ENCODE measurements around the gene FKBP6.

DNA sequence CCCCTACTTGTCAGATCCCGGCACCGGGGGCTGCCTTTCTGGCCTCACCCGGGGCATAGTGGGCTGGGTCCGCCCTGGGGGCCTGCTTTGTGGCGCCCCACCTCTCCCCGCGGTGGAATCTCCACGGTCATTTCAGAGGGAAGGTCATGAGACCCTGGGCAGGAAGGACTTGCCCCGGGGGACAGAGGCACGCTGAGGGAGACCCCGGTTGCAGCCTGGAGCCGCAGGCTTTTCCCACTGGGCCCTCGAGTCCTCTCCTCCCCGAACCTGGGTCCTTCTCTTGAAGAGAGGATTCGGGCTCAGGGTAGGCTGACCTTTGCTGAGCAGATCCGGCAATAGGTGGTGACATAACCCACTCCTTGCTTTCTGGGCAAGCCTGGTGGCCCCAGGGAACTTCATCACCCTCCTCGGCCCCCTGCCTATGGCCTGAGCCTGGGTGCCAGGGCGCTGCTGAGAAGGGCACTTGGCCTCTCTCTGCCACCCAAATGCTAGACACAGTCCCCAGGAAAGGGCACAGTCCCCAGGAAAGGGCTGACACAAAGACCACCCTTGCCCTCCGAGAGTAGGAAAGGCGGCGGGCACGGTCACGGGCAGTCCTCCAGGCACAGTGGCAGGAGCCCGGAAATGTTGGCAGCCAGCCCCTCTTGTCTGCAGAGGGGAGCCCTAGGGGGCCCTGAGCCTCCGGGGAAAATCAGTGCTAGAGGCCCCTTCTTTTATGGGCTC is 36.2 kb downstream of the FKBP6 start:
- TF ChIP-seq, protein P1, sequence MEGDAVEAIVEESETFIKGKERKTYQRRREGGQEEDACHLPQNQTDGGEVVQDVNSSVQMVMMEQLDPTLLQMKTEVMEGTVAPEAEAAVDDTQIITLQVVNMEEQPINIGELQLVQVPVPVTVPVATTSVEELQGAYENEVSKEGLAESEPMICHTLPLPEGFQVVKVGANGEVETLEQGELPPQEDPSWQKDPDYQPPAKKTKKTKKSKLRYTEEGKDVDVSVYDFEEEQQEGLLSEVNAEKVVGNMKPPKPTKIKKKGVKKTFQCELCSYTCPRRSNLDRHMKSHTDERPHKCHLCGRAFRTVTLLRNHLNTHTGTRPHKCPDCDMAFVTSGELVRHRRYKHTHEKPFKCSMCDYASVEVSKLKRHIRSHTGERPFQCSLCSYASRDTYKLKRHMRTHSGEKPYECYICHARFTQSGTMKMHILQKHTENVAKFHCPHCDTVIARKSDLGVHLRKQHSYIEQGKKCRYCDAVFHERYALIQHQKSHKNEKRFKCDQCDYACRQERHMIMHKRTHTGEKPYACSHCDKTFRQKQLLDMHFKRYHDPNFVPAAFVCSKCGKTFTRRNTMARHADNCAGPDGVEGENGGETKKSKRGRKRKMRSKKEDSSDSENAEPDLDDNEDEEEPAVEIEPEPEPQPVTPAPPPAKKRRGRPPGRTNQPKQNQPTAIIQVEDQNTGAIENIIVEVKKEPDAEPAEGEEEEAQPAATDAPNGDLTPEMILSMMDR (IDR thresholded peaks at IDR 0.05) = no peak
- no peak for TF ChIP-seq ZFX (IDR thresholded peaks at IDR 0.05; ENCODE audit: borderline replicate concordance)
